ENCODE data around the gene CELSR1. TPM values are rescaled to one million over a fixed set of nuclear protein-coding genes. Genes with fewer than 3 reads are reported as not detected.

Gene CELSR1
- total RNA-seq, 1 experiment from 2014 or later, result 33.2 TPM

DNA sequence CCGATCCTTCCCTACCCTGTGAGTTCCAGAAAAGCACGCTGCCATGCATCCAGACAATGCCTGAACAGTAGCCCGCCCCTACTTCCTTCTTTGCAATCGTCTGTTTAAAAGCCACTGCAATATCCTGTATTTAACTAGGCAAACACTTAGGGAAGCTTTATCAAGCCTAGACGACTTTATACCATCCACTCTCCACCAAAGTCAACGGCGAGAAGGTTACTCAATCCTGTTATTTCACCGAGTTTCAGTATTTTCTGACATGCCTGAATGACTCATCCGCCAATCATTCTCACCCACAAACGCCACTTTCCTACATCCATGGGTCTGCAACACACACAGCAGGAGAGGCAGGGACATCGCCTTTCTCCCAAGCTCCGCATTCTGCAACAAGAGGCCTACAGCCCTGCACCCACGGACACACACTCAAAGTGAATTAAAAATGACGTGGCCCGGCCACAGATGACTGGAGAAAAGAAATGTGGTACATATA lies 9.3 kb downstream of the CELSR1 start:
- Mint-ChIP-seq H3K27ac (ENCODE audit: unreplicated experiment) (peak overlapping the region; percentile 75), H3K27me3 (ENCODE audit: insufficient read depth, unreplicated experiment) (no peaks in the 10 kb centered on the region), H3K36me3 (ENCODE audit: insufficient read depth, unreplicated experiment) (peaks cover 30% of the 10 kb centered on the region), H3K4me3 (ENCODE audit: unreplicated experiment) (peak overlapping the region; percentile 62), H3K4me1 (ENCODE audit: low read depth, unreplicated experiment) (peaks cover 32% of the 10 kb centered on the region), H3K9me3 (ENCODE audit: unreplicated experiment) (no peaks in the 10 kb centered on the region)
- no peaks in the 10 kb centered on the region for H3K27me3 ChIP-seq (replicated peaks; ENCODE audit: control insufficient read depth, insufficient read depth, low read length)
- no TSS peak for BruUV-seq (replicated peaks)
- H3K4me1 ChIP-seq, result peaks cover 10% of the 10 kb centered on the region
- CTCF ChIA-PET, result interaction anchor here (0.8 kb wide), 1 partner anchor 160 kb away, joined by 3 read pairs; no protein-coding TSS in a partner anchor
- H3K36me3 ChIP-seq (ENCODE audit: control insufficient read depth, insufficient read depth, low read length), result no peaks in the 10 kb centered on the region
- peak; percentile 78 to 79 for DNase-seq
- POLR2A ChIA-PET, result interaction anchor here (0.6 to 1.0 kb wide), 2 partner anchors 10 to 235 kb away, joined by 3 read pairs; partner anchors contain the start of gene TBC1D22A
- TF ChIP-seq, protein P1, sequence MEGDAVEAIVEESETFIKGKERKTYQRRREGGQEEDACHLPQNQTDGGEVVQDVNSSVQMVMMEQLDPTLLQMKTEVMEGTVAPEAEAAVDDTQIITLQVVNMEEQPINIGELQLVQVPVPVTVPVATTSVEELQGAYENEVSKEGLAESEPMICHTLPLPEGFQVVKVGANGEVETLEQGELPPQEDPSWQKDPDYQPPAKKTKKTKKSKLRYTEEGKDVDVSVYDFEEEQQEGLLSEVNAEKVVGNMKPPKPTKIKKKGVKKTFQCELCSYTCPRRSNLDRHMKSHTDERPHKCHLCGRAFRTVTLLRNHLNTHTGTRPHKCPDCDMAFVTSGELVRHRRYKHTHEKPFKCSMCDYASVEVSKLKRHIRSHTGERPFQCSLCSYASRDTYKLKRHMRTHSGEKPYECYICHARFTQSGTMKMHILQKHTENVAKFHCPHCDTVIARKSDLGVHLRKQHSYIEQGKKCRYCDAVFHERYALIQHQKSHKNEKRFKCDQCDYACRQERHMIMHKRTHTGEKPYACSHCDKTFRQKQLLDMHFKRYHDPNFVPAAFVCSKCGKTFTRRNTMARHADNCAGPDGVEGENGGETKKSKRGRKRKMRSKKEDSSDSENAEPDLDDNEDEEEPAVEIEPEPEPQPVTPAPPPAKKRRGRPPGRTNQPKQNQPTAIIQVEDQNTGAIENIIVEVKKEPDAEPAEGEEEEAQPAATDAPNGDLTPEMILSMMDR (IDR thresholded peaks at IDR 0.05; ENCODE audit: insufficient read depth in 1 of 2, low read depth in 1 of 2, low read length in 1 of 2, severe bottlenecking in 1 of 2, unreplicated experiment in 1 of 2), result no peak
- no peaks in the 10 kb centered on the region for H3K9me3 ChIP-seq
- intact Hi-C loops (cut with micrococcal nuclease; ENCODE audit: unreplicated experiment), result loop anchor here (1.0 to 2.0 kb wide), 2 partner anchors 43 to 151 kb away; no protein-coding TSS in a partner anchor
- H3K4me3 ChIP-seq (ENCODE audit: low read depth, low read length), result no peak overlapping the region

DNA sequence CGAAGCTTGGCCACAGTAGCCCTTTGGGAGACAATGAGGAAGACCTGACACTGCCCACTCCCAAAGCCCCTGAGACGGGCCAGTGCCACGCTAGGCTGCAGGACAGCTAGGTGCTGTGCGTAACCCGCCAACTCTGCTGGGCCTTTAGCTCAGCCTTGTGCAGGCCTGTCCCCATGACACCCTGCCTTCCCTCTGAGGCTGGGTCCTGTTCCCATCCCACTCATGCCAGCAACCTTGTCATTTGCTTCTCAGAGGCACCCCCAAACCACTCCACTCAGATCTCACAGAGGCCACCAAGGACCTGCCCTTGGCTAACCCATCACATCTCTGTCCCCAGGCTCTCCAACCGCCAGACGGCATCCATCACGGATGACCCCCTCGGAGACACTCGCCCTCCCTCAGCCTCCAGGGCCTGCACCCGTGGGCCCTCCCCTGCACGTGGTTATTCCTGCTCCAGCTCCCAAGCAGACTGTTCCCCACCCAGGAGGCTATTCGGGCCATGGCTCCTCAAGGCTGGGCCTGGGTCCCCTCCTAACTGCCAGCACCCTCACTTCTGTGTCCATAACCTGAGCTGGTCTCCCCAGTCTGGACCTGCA lies 11.1 kb downstream of the CELSR1 start:
- H3K9me3 ChIP-seq, result no peaks in the 10 kb centered on the region
- H3K36me3 Mint-ChIP-seq (ENCODE audit: insufficient read depth, unreplicated experiment), result peaks cover 27% of the 10 kb centered on the region
- no peaks in the 10 kb centered on the region for H3K9me3 Mint-ChIP-seq (ENCODE audit: unreplicated experiment)
- H3K4me3 ChIP-seq (ENCODE audit: low read depth, low read length), result no peak overlapping the region
- H3K36me3 ChIP-seq (ENCODE audit: control insufficient read depth, insufficient read depth, low read length), result no peaks in the 10 kb centered on the region
- H3K4me3 Mint-ChIP-seq (ENCODE audit: unreplicated experiment), result no peak overlapping the region
- no peak for DNase-seq
- no peak overlapping the region for H3K27ac Mint-ChIP-seq (ENCODE audit: unreplicated experiment)
- TF ChIP-seq, protein P1 (IDR thresholded peaks at IDR 0.05; ENCODE audit: insufficient read depth in 1 of 2, low read depth in 1 of 2, low read length in 1 of 2, severe bottlenecking in 1 of 2, unreplicated experiment in 1 of 2), result no peak
- ChIA-PET POLR2A (no interaction called here), CTCF (no interaction called here)
- BruUV-seq (replicated peaks), result no TSS peak
- intact Hi-C loops (cut with micrococcal nuclease; ENCODE audit: unreplicated experiment), result no loop called here
- no peaks in the 10 kb centered on the region for H3K27me3 ChIP-seq (replicated peaks; ENCODE audit: control insufficient read depth, insufficient read depth, low read length)
- peaks cover 24% of the 10 kb centered on the region for H3K4me1 Mint-ChIP-seq (ENCODE audit: low read depth, unreplicated experiment)
- H3K4me1 ChIP-seq, result peaks cover 13% of the 10 kb centered on the region
- H3K27me3 Mint-ChIP-seq (ENCODE audit: insufficient read depth, unreplicated experiment), result no peaks in the 10 kb centered on the region

DNA sequence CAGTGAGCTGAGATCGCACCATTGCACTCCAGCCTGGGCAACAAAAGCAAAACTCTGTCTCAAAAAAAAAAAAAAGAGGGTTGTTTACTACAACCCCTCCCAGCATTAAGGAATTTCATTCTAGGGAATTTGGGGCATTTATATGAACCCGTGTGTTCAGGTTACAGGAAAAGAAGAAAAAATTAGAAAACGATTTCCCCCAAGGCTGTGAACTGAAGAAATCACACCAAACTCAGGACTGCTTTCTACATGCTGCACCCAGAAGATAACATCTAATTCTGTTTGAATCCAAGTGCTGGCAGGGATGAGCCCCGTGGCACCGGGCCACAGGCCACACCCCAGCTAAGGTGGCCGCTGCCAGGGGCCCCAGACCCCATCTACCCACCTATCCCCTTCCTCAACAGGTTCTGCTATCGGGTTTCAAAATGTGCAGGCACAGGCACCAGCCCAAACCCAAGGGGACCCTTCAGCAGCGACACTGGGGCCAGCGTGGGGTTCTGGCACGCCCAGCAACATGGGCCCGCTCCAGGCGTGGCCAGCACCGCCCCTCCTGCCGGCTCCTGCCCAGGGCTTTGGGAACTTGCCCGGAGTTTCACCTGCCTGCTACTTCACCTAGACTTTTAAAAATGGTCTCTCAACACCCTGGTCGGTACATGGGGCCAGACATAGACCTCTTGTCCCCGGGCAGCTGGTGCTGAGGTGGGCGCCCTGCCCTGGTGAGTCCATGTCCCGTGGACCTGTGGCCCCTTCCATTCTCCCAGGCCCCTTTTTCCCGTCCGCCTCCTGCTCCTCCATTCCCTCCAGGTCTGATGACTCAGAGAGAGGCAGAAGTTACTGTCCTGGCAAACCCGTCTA lies 11.8 kb downstream of the CELSR1 start:
- TF ChIP-seq, protein P1 (IDR thresholded peaks at IDR 0.05; ENCODE audit: insufficient read depth in 1 of 2, low read depth in 1 of 2, low read length in 1 of 2, severe bottlenecking in 1 of 2, unreplicated experiment in 1 of 2), result no peak
- Mint-ChIP-seq H3K27ac (ENCODE audit: unreplicated experiment) (no peak overlapping the region), H3K4me3 (ENCODE audit: unreplicated experiment) (no peak overlapping the region), H3K27me3 (ENCODE audit: insufficient read depth, unreplicated experiment) (no peaks in the 10 kb centered on the region), H3K4me1 (ENCODE audit: low read depth, unreplicated experiment) (peaks cover 24% of the 10 kb centered on the region), H3K36me3 (ENCODE audit: insufficient read depth, unreplicated experiment) (peaks cover 26% of the 10 kb centered on the region), H3K9me3 (ENCODE audit: unreplicated experiment) (no peaks in the 10 kb centered on the region)
- intact Hi-C loops (cut with micrococcal nuclease; ENCODE audit: unreplicated experiment), result no loop called here
- H3K27me3 ChIP-seq (replicated peaks; ENCODE audit: control insufficient read depth, insufficient read depth, low read length), result no peaks in the 10 kb centered on the region
- peaks cover 13% of the 10 kb centered on the region for H3K4me1 ChIP-seq
- H3K4me3 ChIP-seq (ENCODE audit: low read depth, low read length), result no peak overlapping the region
- BruUV-seq (replicated peaks), result no TSS peak
- ChIA-PET CTCF (no interaction called here), POLR2A (no interaction called here)
- no peaks in the 10 kb centered on the region for H3K9me3 ChIP-seq
- DNase-seq, result no peak
- no peaks in the 10 kb centered on the region for H3K36me3 ChIP-seq (ENCODE audit: control insufficient read depth, insufficient read depth, low read length)
